SK-MEL-5 (cell line): ENCODE data around the gene GXYLT2. TPM values are rescaled to one million over a fixed set of nuclear protein-coding genes. Genes with fewer than 3 reads are reported as not detected.
A peak's percentile ranks its signal among the peaks of the same experiment; 100 is the strongest.

Experiments
- DNase-seq: peaks from one replicate; pipeline ENCODE4 v3.0.0-alpha.2; 2016; ENCODE audit warnings: low read depth, low spot score
- in situ Hi-C: cut with HindIII; loops from 2 replicates; pipeline ENCODE4 v1.10.0; 2016; ENCODE audit warnings: low sequenced_read_pairs, high pct_unique_total_duplicates, low pct_unique_long_range_greater_than_20kb
- polyA plus RNA-seq, 2 experiments: library from polyadenylated mRNA; depleted of rRNA; stranded (reverse); fragments of >200 nt; gene quantifications; 2 replicates each; pipeline ENCODE4 v1.2.3, GENCODE V29; 2015
- total RNA-seq: library from RNA; depleted of rRNA; stranded (reverse); fragments of >200 nt; shearing (Covaris generic); gene quantifications from 2 replicates; pipeline ENCODE4 v1.2.3, GENCODE V29; 2014; rRNA removed

Gene GXYLT2, protein sequence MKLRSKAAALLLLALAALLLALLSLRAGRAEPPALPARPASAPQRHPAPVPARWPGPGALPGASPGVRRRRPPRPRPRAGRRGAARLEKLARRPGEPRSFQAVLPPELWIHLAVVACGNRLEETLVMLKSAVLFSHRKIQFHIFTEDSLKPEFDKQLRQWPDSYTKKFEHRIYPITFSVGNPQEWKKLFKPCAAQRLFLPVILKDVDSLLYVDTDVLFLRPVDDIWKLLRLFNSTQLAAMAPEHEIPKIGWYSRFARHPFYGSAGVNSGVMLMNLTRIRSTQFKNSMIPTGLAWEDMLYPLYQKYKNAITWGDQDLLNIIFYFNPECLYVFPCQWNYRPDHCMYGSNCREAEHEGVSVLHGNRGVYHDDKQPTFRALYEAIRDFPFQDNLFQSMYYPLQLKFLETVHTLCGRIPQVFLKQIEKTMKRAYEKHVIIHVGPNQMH
- 18.2 and 27.2 TPM in 2 replicates for total RNA-seq
- polyA plus RNA-seq (2015; cell fraction: cytosol; rRNA removed): 20.4 and 25.8 TPM in 2 replicates
- 4.8 and 5.5 TPM in 2 replicates for polyA plus RNA-seq (2015; cell fraction: nucleus; rRNA removed)

DNA sequence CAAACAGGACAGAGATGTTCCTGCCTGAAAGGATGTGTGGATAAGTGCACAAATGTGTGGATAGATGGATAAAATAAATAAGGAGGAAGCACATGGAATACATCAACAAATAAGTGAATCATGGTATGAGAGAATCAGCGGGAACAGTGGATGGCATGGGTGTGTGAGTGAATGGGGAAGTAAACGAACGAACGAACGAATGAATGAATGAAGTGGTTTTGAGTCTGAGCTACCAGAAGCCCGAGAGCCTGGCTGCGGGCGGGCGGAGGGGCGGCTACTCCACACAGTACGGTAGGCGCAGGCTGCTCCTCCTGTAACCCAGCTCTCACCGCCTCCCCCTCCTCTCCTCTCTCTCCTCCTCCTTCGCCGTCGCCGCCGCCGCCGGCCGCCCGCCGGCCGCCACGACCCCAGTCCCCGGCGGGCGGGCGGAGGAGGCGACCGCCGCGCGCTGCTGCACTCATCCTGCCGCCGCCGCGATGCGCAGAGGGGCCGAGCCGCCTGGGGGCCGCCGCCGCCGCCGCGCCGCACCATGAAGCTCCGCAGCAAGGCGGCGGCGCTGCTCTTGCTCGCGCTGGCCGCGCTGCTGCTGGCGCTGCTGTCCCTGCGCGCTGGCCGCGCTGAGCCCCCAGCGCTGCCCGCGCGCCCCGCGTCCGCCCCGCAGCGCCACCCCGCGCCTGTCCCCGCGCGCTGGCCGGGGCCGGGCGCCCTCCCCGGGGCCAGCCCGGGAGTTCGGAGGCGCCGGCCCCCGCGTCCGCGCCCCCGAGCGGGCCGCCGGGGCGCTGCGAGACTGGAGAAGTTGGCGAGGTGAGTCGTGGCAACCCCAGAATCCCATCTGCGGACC, at the start of gene GXYLT2:
TSS of gene GXYLT2 (plus strand) at position 342 of the 841 bp plus-strand sequence. CDS start at position 530, 188 bp downstream.
- in situ Hi-C loops: no loop called here
- peak; percentile 71 for DNase-seq

DNA sequence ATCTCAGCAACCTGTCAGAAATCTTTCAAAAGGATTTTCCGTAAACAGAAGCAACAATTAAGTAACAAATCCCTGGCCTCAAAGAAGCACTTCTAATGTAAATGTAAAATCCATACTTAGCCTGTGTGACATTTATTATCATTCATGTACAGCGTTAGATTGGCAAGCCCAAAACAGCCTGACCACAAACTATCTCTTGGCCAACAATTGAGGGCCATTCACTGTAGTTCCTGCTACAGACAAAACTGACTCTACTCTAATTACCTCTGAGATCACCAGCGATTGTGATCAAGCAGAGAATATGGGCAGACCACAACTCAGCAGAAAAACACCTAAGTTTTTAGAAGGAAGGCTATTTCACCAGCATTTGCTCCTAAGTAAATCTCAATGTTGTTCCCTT, 48.8 kb upstream of the GXYLT2 start:
- in situ Hi-C loops: no loop called here

DNA sequence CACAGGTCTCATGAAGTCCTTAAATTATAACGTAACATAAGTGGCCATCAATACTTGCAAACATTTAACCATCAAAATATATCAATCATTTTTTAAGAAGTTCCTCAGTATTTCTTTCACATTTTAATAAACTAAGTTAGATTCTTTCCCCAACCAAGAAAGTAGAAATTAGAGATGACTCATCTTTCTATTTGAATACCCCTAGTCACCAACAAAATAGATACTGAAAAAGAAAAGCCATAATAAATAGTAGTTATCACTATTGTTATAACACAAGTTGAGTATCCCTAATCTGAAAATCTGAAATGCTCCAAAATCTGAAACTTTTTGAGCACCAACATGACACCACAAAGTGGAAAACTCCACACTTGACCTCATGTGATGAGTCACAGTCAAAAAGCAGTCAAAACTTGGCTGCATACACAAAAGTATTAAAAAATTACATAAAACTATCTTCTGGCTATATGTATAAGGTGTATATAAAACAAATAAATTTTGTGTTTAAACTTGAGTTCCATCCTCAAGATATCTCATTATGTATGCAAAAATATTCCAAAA, 43.3 kb upstream of the GXYLT2 start:
- DNase-seq: no peak
- in situ Hi-C loops: no loop called here

More for the DNA sequence above, 48.8 kb upstream of the GXYLT2 start:
- no peak for DNase-seq

DNA sequence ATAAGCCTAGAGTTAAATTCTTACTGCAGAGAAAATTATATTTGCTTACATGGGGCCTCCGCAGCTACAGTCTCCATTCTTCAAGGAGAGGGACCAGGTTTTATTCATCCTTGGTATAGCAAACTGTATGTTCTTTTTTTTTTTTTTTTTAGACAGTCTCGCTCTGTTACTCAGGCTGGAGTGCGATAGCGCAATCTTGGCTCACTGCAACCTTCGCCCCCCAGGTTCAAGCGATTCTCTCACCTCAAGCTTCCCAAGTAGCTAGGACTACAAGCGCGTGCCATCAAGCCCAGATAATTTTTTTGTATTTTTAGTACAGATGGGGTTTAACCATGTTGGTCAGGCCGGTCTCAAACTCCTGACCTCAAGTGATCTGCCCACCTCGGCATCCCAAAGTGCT, 41.7 kb upstream of the GXYLT2 start:
- no peak for DNase-seq
- in situ Hi-C loops: no loop called here

DNA sequence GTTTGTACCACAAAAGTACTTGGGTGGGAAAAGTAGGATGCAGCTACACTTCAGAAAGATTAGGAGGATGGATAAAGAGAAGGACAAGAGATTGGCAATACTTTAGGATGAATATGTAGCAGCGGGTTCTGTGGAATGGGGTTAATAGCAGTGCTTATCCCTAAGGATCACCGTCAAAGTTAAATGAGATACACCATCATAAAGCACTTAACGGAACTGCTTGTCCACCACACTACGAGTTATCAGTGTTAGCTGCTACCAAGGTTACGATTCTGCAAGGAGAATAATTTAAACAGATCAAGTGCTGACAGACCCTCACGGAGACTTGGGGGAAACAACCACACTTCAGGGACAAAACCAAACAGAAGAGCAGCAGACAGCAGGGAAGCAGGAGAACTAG, 40.6 kb upstream of the GXYLT2 start:
- in situ Hi-C loops: no loop called here
- no peak for DNase-seq

DNA sequence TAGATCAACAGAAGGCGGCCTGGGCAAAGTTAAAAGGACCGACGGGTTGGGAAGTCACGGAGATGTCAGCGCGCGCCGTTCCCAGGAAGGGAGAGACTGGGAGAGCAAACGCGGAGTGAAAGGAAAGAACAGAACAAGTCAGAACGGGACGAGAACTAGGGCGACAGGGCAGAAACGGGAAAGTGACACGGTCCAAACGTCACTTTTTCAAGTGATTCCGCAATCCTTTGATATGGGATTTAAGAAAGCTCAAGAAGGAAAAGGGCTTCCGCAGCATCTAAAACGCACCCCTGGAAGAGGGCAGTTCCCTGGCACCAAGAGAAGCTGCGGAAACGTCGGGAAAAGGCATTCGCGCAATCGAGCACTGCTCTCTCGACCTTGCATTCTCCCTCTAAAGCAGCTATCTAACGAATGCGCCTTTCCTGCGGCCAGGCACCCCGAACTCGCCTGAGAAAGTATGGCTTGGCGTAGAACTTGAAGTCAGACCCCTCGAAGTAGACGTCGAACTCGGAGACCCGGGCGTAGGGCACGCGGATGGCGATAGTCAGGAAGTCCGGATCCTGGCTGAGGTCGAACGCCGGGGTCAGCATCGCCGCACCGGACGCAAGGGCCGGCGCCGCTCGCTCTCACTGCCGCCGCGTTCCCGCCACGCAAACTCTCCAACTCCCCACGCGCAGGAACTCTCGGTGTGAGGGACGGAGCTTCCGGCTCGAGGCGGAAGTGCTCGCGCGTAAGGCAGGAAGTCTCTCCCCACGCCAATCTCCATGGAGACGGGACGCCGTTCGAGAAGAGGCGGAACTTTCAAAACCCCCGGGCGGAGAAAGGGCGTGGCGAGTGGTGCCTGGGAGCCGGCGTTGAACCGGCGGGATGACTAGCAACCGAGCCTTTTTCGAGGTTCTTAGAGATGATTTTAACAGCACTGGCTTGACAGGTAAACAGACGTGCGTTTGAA, 39.8 kb upstream of the GXYLT2 start, which contains the start of gene SHQ1:
TSS of gene SHQ1 (minus strand) at position 695 of the 952 bp plus-strand sequence. CDS start at position 590, 105 bp downstream.
- in situ Hi-C loops: no loop called here
- peak; percentile 96 for DNase-seq

DNA sequence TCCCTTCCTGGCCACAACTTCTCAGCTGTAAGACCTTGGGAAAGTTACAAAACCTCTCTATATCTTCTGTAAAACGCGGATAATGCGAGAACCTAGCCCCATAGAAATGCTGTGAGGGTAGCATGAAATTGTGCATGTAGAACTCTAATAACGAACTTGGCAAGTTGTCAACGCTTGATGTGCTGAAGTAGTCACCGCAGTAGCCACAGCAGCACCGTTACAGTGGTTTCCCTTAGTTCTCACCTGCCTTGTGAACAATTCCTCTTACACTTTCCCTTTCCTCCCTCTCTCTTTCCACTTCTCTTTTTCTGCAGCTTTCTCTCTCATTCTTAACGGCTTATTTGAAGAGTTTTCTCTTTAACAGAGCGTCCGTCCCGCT, 39.2 kb upstream of the GXYLT2 start:
- DNase-seq: no peak
- in situ Hi-C loops: no loop called here

DNA sequence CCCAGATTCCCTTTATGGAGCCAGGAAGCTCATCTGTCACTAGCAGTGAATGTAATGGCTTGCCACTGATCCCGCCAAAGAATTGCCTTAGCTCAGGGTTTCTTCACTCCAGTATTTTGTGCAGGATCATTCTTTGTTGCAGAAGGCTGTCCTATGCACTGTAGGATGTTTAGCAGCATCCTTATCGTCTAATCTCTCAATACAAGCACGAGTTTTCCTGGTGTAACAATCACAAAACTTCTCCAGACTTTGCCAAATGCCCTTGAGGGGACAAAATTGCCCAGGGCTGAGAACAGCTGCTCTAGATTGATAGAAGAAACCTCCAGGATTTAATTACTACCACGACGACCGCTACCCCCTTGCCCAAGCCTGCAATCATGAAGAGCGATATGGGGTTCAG, 32.8 kb upstream of the GXYLT2 start:
- DNase-seq: no peak
- in situ Hi-C loops: no loop called here

DNA sequence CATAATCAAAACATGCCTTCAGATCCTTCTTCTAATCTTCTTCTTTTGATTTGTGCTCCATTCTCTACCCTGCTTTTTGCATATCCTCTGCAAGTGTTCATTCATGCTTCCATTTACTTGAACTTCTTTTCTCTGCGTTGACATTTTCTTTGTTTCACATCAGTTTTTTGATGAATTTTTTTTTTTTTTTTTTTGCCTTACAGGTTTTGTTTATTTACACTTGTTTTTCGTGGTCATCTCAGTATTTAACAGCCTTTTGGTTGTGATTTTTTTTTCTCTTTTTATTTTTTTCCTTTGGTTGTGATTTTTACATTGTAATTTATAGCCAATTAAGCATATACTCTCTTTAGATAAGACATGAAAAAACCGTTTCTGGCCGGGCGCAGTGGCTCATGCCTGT, 27.8 kb upstream of the GXYLT2 start:
- in situ Hi-C loops: no loop called here
- no peak for DNase-seq

DNA sequence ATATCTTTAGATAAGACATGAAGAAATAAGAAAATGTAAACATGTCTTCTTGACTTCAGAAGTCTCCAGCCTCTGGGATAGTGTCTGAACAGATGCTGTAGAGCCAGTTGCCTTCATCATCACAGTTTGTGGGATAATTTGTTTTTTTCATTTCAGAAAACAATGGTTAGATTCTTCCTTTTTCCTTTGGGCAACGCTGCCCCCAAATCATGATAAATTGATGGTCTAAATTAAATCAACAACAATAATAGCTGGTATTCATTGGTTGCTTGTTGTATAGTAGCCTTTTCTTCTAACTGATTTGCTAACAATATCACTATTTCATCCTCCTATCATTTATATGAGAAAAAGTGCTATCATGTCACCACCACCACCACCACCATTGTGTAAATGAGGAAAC, 27.0 kb upstream of the GXYLT2 start:
- DNase-seq: peak; percentile 32
- in situ Hi-C loops: no loop called here

DNA sequence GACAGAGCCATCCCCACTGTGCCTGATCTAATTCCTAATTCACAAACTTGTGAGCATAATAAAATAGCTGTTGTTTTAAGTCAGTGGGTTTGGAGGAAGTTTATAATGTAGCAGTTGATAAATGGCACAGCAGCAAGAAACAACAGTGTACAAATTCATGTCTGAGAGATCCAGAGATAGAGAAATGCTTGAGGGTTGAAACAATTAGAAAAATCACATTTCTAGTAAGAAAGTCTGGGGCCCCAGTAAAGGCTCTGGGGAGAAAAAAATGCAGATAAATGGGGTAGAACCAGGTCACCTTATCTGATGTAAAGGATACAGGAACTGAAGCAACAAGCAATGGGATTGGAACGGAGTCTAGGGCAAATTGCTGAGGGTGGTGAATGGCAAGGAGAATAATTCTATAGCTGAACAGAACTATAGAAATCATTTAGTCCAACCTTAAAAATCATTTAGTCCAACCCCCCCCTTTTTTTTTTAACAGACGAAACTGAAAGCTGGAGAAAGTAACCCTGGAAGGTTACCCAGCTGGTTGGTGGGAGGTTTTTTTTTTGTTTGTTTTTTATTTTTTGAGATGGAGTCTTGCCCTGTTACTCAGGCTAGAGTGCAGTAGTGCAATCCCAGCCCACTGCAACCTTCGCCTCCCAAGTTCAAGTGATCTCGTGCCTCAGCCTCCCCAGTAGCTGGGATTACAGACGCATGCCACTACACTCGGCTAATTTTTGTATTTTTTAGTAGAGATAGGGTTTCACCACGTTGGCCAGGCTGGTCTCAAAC, 25.3 kb upstream of the GXYLT2 start:
- no peak for DNase-seq
- in situ Hi-C loops: no loop called here

DNA sequence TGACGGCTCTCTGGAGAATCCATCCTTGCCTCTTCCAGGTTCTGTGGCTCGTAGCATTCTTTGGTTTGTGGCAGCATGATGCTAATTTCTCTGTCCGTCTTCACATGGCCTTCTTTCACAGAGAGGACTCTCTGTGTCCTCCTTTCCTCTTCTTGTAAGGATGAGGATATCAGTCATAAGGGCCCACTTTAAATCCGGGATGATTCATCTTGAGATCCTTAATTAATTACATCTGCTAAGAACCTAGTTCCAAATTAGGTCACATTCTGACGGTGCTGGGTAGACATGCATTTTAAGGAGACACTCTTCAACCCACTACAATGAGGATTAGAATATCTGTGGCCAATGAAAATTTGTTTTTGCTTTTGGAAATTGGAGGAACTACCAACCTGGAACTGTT, 15.7 kb upstream of the GXYLT2 start:
- DNase-seq: no peak
- in situ Hi-C loops: no loop called here

DNA sequence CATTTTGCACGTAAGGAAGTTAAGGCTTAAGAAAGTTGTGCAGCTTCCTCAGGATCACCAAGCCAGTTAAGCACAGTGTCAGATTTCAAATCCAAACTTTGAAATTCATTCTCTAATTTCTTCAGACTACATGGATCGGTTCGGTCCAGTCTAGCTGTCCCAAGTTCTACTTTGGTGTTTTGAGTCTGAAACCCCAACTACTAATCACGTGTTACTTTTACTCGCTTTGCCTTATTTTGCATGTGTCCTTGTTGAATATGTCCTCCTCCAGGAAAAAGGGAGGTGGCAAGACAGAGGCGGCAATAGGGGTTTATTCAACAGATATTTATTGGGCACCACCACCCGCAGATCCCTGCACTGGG, 522 bp upstream of the GXYLT2 start:
- DNase-seq: peak; percentile 14
- in situ Hi-C loops: no loop called here

DNA sequence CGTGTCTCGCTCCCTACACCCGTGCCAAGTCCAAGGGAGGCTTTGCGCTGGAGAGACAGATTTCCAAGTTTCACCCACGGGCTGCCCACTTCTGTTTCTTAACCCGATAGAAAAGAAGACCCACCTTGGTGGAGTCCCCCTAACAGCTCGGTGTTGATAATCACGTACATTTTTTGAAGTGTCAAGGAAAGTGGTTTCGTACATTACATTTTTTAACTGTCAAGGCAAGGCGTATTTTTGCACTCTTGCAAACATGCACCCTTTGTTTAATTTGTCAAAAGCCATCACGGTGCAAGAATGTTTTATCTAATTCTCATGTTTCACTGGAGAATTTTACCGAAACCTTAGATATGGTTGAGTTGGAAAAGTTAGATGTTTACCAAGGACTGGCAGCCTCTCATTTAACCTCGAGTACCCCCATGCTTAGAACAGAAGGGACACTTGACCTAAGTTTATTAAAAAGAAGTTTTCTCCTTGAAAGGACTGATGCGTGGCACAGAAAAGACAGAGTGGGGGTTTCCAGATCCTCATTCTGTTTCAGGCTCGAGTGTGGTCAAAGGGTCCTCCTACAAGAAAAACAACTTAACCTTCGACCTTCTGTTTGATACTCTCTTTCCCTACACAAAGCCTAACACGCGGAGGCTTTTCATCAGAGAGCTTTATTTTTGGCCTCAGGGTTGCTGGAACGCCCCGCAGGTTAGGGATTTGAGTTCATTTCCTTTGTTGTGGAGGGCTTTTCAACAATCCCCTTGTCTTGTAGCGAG, 882 bp downstream of the GXYLT2 start:
- DNase-seq: peak; percentile 16
- in situ Hi-C loops: no loop called here

DNA sequence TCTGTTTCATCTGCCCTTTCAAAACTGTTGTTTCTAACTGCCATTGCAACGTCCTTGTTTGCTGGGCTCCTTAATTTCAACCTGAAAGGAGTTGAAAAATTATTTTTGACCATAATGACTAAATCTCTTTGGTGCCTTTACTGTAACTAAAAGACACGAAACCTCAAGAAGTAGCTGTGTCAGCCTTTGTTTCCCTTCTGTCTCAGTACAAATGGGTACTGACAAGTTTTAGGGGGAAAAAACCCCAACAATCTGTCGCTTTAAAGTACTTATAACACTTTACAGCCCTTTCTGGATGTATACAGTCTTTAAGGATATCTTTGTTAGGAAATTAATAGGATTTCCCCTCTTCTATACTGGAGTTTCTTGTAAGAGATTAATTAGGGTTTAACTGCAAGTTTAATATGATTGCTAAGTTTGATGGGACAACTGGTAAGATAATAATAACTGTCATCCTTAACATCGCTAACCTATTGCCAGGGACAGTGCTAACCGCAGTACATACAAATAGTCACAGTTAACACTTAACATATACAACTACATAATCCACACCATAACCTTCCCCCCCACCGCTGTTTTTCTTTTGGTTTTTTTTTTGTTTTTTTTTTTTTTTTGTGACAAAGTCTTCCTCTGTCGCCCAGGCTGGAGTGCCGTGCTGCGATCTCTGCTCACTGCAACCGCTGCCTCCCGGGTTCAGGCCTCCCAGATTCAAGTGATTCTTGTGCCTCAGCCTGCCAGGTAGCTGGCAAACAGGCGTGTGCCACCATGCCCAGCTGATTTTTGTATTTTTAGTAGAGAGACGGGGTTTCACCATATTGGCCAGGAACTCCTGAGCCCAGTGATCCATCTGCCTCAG, 1.7 kb downstream of the GXYLT2 start:
- no peak for DNase-seq
- in situ Hi-C loops: no loop called here
